ENCODE results near the gene ACOX2.

The ACOX2 gene

GRCh38 chr3:58536501-58537411 is at the start of gene ACOX2:
Gene ACOX2 (minus strand): TSS chr3:58537190. CDS start chr3:58535106, 2,084 bp downstream.
- no peak for DNase-seq (ENCODE audit: low read depth in 2 of 2)

DNA sequence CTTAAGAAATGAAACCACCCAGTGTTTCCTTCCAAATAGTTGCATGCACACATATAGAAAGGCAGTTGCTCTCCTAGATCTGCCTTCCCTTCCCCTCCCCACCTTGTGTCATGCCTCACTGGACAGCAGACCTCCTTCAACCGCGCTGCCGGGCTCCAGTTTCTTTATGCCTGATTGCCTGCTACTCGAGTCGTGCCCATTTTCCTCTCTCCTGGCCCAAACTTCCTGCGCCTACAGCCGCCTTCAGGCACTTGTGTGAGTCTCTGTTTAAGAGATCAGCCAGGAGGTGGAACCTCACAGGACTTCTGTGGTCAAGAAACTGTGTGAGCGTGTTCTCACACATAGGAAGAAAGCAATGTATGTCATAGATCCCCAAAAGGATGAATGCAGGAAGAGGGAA is 49.0 kb upstream of the ACOX2 start:
- DNase-seq (ENCODE audit: low read depth in 2 of 2) = no peak

GRCh38 chr3:58585005-58585786 is 48.2 kb upstream of the ACOX2 start:
- peak; percentile 7 to 19 for DNase-seq (ENCODE audit: low read depth in 2 of 2)

- no peak for DNase-seq (ENCODE audit: low read depth in 2 of 2)
Observed at GRCh38 chr3:58584690-58585004, 47.7 kb upstream of the ACOX2 start.

DNA sequence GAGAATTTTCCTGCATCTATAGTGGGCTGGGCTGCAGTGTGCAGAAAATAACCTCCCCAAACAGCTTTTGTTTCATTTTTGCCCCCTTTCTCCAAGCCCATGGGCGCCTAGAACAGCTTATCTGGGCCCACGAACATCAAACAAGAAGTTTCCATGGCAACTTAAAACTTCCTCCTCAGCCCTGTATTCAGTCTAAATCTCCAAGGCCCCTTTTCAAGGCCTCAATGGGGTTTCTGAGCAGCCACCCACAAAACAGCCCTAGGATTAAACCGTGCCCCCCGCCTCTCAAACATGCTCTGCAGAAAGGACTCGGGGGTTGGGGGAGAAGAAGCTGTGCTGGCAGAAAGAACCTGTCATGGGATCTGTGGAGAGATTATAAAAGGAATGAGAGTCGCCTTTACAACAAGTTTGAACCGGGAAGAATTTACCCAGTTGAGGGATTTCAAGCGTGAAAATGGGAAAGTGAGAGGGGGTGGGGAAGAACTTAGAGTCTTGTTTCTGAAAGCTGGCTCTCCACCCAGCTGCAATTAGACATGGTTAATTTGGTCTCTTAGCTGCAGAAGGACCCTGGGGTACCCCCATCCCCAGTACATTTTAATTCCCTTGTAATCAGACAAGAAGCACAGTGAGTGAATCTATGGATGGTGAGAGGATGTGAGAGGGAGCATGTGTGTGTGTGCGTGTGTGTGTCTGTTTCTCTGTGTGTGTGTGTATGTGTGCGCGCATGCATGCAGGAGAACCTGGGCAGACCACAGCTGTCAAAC is 44.5 kb upstream of the ACOX2 start:
- no peak for DNase-seq (ENCODE audit: low read depth in 2 of 2)

DNA sequence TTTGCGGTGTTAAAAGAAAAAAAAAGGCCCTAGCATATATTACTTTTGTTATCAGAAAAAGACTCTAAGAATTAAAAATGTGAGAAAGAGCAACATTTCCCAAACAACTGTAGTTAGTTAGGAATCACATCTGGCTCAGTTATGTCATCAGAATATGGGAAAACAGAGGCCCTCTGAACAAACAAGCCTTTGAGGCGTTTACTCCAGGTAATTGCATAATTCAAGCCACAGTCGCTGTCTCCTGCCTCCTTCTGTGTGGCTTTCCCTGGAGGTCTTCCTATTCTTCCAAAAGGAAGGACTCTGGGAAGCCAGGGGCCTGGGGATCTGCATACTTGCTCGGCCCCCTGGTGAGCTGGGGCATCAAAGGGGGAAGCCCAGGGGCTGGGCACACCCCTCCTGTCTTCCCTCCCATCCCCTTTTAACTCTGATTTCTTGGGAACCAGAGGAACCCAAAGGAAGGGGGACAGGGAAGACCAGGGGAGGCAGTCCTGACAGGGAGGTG is 43.9 kb upstream of the ACOX2 start:
- no peak for DNase-seq (ENCODE audit: low read depth in 2 of 2)

GRCh38 chr3:58578873-58579272 is 41.9 kb upstream of the ACOX2 start:
- no peak for DNase-seq (ENCODE audit: low read depth in 2 of 2)

GRCh38 chr3:58577269-58577821 is 40.4 kb upstream of the ACOX2 start, which contains the start of gene FAM107A:
Gene FAM107A (minus strand): TSS chr3:58577391. CDS start chr3:58569860, 7,531 bp downstream.
- no peak for DNase-seq (ENCODE audit: low read depth in 2 of 2)

DNA sequence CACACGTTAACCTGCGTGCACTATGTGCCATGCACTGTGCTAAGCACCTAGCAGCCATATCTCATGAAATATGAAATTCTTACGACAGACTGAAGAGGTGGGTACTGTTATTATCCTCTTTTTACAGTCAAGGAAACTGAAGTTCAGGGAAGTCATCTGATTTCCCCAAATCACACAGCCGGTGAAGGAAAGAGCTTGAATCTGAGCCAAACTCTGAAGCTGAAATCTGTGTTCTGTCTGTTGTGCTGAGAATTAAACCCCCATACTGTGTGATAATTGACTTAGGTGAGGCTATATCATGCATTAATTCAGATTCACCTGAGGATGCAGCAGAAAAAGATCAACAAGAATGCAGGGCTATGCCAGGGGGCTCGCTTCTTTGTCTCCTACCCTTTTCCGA is 39.7 kb upstream of the ACOX2 start:
- no peak for DNase-seq (ENCODE audit: low read depth in 2 of 2)

GRCh38 chr3:58575971-58576652 is 39.1 kb upstream of the ACOX2 start:
- DNase-seq (ENCODE audit: low read depth in 2 of 2) = no peak

DNA sequence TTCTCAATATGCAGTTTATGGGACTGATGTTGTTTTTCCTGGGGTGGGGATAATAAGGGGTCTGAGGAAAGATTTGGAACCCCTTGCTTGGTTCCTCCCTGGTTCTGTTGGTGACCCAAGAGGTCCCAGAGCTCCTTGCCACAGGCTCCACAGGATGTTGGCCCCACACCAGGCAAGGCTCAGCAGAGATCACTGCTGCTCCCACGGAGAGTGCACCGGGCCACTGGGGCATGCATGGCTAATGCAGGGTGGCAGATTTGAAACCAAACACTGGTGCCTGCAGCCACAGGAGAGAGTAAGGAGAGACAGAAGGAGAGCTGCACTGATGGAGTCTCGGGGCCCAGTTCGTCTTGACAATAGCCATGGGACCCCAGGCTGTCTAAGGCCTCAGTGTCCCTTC is 37.7 kb upstream of the ACOX2 start:
- DNase-seq (ENCODE audit: low read depth in 2 of 2) = no peak

DNA sequence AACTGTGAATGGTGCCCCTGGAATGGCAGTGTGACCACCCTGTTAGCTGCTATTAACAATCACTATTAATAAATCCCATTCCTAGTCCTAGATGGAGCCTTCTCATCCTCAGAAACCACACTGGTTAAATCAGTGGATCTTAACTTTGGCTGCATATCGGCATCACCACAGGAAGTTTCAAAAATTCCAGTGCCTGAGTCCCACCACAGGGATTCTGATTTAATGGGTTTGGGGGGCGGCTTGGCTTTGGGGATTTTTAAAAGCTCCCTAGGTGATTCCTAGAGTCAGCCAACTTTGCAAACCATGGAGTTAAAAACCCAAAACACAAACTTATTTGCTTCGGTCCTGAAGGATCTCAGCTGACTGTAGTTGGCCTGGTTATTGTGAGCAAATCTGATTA is 37.1 kb upstream of the ACOX2 start:
- DNase-seq (ENCODE audit: low read depth in 2 of 2) = no peak

DNA sequence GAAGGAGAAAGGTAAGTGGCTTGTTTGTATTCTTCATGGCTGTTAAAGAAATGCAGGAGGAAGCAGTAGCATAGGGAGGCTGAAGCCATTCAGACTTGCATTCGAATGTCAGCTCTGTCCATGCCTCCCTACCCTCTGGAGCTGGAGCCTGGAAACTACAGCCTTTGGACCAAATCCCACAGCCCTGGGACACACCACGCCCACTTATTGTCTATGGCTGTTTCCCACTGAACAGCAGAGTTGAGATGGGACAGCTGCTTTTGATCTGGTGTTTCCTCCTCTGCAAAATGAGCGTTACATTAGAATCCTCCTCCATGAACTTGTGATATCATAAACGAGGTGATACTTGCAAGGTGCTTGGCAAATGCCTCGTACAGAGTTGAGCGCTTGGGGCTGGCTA is 36.6 kb upstream of the ACOX2 start:
- DNase-seq (ENCODE audit: low read depth in 2 of 2) = no peak

DNA sequence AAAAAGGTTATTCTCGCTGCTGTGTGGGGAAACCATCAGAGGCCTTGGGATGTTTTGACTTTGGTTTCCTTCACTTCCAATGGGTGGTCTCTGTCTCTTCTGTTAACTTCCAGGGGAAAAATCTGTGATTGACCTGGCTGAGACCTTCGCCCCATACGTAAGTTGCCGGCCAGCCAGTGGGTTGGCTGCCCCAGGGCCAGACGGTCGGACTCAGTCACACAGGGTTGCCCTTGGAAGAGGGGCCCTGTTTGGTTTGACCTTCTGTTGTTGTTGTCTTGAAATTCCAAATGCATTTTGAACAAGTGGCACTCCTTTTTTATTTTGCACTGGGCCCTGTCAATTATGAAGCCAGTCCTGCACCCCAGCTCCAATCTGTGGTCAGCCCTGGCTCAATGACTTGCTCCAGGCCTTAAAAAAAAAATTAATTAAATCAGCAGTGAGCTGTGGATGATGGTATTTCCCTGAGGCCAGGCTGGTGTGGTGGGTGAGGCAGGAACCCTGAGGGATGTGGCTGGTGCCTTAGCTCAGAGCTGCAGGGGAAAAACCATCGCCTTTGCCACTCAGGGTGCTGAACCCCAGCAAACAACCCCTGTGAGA is 35.7 kb upstream of the ACOX2 start:
- DNase-seq (ENCODE audit: low read depth in 2 of 2) = no peak

DNA sequence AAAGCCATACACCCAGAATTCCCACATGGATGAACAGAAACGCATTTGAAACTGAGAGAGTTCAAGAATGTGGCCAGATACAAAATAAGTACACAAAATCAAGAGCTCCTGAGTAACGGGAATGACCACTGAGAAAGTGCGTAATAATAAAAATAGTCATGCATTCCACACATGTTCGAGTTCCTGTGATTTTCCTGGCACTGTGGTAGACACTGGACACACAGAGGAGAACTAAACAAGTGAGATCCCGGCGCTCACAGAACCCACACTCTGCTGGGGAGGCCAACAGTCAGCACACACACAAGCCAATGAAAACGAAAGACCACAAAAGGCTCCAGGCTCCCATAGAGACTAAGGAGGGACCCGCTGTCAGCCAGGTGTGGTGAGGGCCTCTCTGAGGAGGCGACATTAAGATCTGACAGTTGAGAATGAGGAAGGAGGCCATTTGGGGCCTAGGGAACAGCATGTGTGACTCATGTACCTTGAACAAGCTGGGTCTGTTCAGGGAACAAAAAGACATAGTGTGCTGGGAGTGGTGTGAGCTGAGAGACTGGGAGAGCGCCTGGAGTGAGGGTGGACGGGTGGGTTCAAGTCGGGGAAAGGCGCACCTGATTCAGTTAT is 35.1 kb upstream of the ACOX2 start:
- no peak for DNase-seq (ENCODE audit: low read depth in 2 of 2)

DNA sequence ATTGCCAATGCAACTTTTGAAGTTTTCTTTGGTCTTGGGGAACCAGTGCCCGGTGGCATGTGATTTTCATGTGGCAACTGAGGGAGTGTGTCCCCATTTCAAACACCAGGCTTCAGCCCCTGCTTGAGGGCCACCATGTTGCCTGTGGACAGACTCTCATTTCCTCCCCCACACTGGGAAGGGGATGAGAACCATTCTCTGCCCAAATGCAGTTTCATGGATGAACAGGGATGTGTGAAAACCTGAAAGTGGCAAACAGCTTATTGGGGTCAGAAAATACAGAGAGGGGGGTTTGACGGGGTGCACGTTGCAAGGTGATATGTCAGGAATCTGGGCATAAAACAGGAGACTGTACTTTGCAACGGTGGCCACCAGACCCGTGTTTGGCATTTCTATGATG is 33.9 kb upstream of the ACOX2 start:
- no peak for DNase-seq (ENCODE audit: low read depth in 2 of 2)

GRCh38 chr3:58569287-58570001 is 32.5 kb upstream of the ACOX2 start:
- no peak for DNase-seq (ENCODE audit: low read depth in 2 of 2)

GRCh38 chr3:58568572-58569286 is 31.7 kb upstream of the ACOX2 start:
- DNase-seq (ENCODE audit: low read depth in 2 of 2) = peak; percentile 23 to 69

- no peak for DNase-seq (ENCODE audit: low read depth in 2 of 2)
Observed at GRCh38 chr3:58567251-58567515, 30.2 kb upstream of the ACOX2 start.
